Inferior parietal cortex (tissue), 1 donor: ENCODE measurements around the gene TVP23A.

ENCODE experiments used
- DNase-seq: peaks from one replicate; pipeline ENCODE4 v3.0.0-alpha.2; 2016; ENCODE audit errors: extremely low spot score

Gene TVP23A

DNA sequence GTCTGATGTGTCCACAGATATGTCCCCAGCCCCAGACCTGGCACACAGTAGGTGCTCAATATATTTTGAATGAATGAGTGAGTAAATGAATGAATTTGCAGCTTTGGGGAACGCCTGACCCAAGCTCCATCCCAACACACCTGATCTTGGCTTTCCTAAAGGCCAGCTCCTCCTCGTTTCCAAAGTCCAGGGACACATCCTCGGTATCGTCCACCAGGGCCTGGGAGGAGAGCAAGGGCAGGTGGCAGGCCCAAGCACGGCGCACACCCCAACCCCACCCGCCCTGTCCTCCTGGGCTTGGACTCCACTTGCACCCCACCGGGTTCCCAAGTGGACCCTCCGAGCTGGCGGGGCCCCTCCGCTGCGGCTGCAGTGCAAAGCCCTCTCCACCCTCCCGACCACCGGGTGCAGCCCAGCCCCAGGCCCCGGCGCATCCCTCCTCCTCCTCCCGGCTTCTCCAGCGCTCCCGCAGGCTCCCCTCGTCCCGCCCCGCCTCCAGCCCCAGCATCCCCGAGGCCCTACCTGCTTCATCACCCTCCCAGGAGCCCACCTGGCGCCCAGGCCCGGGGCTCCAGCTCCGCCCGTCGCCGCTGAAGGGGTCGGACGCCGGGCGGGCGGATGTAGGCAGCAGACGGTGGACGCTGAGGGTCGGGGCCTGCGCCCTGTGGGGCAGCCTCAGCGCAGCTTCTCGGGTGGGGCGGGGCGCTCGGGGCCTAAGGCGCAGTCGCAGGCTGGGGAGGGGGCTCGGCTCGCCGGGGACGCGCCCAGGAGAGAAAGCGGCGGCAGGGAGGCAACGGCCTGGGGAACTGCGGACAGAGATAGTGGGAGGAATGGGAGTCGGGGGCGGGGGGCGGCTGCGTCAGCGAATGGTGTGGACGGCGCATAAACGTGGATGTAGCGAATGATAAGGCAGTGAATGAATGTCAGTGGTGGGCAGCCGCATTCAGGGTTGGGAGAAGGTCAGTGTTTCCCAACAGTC lies at the start of gene TVP23A:
TVP23A (minus strand) TSS at position 832 of the 979 bp plus-strand sequence; CDS start at position 531, 301 bp downstream.
- no peak for DNase-seq

DNA sequence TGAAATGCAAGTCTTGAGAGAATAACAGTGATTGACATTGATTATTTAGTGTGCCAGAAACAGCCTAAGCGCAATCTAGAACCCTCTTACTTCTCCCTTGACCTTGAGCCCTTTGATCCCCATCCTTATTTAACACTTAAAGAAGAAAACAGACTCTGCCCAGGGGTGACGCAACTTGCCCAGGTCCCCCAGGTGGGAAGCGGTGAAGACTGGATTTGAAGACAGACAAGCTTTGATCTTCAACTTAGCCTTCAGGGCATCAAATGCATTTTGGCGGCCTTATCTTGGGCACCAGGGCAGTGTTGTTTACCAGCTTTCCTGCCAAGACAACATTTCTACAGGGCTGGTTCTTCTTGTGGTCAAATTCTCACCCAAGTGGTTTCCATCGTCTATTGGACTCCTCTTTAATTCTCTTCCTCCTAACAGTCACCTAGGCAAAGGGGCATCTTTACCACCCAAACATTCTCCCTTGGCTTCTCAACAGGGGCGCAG lies 49.6 kb upstream of the TVP23A start:
- no peak for DNase-seq

GRCh38 chr16:10867199-10867598 lies 48.6 kb upstream of the TVP23A start:
- no peak for DNase-seq

DNA sequence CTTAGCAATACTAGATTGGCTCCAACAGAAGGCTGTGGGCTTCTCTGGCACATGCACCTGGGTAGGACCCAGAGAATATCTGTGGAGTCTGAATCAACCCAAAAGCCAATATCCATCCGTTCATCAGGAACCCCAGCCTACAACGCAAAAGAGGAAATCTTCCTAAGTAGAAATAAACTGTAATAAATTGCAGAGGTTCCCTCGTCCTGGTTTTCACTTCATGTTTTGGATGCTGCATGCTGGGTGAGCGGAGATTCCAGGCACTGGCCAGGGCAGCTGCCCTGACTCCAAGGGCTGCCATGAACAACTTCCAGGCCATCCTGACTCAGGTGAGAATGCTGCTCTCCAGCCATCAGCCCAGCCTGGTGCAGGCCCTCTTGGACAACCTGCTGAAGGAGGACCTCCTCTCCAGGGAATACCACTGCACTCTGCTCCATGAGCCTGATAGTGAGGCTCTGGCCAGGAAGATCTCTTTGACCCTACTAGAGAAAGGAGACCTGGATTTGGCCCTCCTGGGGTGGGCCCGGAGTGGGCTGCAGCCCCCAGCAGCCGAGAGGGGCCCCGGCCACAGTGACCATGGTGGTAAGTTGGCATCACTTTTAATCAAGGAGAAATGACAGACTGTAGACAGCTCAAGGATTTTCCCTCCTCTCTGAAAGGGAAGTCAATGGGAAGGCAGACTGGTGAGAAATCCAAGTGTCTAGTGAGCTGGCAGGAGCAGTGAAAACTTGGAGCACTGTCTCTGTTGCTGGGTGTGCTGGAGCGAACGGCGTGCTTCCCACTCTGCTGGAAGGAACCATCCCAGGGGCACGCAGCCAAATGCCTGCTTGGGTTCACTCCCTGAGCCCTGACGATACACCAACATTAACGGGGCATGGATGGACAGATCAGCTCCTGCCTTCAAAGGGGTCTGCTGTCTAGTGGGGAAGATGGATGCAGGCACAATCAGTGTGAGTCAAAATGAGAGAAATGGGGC lies 47.7 kb upstream of the TVP23A start:
- DNase-seq = no peak

DNA sequence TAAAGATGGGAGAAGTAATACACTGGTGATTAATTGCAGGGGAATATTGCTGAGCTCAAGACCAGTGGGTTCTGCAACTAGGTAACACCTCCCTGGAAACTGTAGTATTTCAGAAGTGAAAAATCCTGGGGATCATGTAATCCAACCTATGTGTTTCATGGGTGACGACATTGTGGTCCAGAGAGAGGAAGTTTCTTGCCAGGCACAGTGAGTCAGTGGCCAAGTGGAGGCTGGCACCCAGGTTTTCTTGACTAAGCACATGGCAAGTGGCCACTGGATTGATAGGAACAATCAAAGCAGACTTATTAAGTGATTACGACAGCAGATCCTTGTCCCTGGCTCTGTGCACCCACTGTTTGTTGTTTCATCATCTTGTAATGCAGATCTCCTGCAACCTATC lies 43.8 kb upstream of the TVP23A start:
- no peak for DNase-seq

- no peak for DNase-seq
These were observed 41.1 kb upstream of the TVP23A start for GRCh38 chr16:10859658-10860057.

DNA sequence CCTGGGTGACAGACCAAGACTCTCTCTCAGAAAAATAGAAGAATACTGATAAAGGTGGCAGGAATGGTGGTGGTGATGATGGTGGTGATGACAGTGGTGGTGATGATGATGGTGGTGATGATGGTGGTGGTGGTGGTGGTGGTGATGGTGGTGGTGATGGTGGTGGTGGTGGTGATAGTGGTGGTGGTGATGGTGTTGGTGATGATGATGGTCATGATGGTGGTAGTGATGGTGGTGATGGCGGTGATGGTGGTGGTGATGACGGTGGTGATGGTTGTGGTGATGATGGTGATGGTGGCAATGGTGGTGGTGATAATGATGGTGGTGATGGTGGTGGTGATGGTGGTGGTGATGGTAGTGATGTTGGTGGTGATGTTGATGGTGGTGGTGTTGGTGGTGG lies 40.4 kb upstream of the TVP23A start:
- no peak for DNase-seq

GRCh38 chr16:10858203-10858602 lies 39.6 kb upstream of the TVP23A start:
- DNase-seq = no peak

DNA sequence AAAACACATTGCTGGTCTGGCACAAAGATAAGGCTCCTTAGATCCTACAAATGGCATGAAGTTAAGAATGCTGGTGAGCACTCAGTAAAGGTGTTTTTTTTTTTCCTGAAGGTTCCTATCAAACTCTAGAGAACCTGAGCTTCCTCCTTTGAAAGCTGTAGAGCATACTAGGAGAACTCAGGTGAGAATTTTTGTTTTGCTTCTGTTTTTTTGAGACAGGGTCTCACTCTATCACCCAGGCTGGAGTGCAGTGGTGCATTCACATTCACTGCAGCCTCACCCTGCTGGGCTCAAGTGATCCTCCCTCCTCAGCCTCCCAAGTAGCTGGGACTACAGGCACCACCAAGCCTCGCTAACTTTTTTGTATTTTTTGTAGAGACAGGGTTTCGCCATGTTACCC lies 37.4 kb upstream of the TVP23A start:
- no peak for DNase-seq

- no peak for DNase-seq
These were observed 34.4 kb upstream of the TVP23A start for GRCh38 chr16:10852948-10853347.

- no peak for DNase-seq
These were observed 33.7 kb upstream of the TVP23A start for GRCh38 chr16:10852286-10852685.

- no peak for DNase-seq
These were observed 32.9 kb upstream of the TVP23A start for GRCh38 chr16:10851512-10851911.

GRCh38 chr16:10850478-10850850 lies 31.9 kb upstream of the TVP23A start:
- DNase-seq = no peak

GRCh38 chr16:10849736-10850477 lies 31.3 kb upstream of the TVP23A start:
- DNase-seq = no peak

DNA sequence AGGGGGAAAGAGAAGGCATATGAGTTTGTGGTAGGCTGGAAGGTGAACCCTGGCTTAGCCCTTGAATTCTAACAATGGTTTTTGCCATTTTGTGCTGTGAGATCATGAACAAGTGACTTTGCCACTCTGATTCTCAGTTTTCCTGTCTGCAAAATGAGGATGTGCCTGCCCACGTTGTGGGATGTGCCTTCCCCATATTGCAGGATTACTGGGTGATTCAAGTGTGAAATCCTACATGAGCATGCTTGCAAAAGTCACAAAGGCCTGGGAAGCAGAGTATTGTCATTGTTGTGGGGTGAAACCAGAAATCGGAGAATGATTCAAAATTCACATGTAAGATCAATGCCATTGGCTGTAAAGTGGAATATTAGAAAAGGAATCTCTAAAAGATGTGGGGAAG lies 28.6 kb upstream of the TVP23A start:
- no peak for DNase-seq

- DNase-seq = no peak
These were observed 27.8 kb upstream of the TVP23A start for GRCh38 chr16:10846213-10846998.

DNA sequence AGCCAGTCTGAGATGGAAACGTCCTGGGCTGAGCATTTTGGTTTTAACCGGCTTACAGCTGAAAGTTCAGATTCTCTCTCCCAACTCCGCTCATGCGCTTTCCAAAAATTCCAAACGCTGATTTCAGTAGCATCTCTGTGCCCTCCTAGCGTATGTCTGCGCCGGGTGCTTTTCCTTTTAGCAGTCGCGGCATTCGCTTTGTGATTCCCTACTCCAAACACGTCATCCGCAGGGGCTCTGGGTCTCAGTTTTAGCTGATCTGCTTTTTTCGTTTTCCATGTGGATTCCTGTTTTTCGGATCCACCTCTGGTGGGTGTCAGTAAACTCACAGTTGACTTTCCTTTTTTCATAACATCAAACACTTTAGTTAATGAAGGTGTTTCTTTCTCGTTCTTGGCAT lies 22.1 kb upstream of the TVP23A start:
- DNase-seq = no peak

DNA sequence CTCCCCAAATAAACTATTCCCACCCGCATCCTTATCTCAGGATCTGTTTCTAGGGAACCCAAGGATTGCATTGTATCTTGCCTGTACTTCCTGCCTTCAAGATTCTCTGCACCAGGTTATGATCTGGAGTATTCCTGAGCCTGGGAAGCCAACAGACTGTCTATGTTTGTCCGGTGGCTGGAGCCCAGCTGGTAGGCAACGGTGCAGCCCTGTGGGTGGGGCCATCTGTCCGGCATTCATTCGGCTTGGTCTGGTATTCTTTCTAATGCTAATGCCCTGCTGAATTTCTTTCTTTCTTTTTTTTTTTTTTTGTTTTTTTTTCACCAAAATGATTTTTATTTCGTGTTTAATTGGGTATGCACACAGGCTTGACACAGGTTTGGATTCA lies 20.7 kb upstream of the TVP23A start:
- no peak for DNase-seq

DNA sequence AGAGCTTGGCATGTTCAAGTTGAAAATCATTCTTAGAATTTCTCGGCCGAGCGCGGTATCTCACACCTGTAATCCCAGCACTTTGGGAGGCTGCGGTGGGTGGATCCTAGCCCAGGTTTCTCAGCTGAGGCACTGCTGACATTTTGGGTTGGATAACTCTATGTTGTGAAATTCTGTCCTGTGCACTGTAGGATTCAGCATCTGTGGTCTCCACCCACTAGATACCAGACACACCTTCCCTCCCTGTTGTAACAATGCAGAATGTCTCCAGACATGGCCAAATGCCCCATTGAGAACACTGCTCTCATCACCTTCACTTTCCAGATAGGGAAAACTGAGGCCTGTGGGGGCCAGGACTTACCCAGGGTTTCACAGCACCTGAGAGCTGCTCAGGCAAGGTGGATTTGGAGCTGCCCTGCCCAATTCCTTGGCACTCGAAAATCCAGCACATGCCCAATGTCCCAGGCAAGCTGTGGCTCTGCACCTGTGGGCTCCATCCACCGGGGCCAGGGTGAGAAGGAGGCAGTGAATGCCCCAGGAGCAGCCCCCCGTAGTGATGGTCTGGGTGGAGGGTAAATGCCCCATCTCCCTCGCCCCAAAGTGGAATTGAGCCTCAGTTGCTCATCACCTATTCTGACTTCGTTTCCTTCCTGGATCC lies 20.2 kb upstream of the TVP23A start:
- no peak for DNase-seq

- no peak for DNase-seq
These were observed 17.7 kb upstream of the TVP23A start for GRCh38 chr16:10836174-10836853.
